ENCODE measurements around the gene PTGES3L.
A peak's percentile ranks its signal among the peaks of the same experiment; 100 is the strongest.

The PTGES3L gene

DNA sequence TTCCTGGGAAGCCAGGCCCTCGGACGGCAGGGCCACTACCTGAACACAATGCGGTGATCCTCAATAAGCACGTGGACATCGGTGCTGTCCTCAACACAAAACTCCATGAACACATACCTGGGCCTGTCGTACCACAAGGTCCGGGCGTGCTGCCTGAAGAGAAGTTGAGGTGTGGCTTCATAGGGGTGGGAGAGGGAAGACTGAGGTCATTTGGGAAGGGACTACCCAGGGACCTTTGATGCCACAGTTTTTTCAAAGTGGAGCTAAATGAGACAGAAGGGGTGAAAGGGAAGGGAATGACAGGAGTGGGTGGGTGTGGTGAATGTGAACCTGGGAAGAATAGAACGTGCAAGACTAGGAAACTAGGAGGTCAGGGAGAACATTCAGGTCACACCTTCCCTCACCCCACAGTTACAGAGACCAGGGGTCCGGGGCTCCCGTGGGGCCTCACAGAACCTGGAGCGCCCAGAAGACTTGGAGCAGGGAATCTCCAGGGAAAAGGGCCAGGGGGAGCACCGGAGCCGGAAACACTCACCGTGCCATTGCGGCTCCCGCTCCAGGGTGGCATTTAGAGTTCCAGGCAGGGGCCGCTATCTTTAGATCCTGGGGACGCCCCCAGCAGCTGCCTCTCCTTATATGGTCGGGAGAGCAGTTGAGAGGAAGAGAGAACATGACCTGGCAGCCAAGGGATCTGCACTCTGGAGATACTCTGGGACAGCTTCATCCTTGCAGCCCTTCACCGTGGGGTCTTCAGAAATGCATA is at the start of gene PTGES3L:
PTGES3L (minus strand) TSS at position 570 of the 763 bp plus-strand sequence; CDS start at position 543, 27 bp downstream.
- FAIRE-seq, result no peak

DNA sequence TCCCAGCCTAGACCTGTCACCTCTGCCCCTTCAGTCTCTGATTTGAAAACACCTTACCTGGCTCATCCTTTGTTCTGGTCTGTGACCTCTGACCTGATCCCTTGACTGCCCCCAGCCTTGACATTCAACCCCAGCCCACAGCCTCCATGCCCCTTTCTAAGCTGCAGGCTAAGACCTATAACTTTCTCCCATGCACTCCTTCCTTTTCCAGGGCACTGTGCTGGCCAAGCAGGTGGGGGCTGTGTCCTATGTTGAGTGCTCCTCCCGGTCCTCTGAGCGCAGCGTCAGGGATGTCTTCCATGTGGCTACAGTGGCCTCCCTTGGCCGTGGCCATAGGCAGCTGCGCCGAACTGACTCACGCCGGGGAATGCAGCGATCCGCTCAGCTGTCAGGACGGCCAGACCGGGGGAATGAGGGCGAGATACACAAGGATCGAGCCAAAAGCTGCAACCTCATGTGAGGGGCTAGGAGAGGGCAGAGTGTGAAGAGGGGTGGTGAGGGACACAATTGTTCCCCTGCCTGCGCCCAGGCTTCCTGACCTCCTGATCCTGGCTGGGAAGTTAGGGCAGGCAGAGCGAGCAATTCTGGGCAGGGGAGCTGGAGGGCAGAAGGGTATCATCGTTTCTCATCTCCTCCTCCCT is 48.5 kb upstream of the PTGES3L start:
- FAIRE-seq, result no peak

DNA sequence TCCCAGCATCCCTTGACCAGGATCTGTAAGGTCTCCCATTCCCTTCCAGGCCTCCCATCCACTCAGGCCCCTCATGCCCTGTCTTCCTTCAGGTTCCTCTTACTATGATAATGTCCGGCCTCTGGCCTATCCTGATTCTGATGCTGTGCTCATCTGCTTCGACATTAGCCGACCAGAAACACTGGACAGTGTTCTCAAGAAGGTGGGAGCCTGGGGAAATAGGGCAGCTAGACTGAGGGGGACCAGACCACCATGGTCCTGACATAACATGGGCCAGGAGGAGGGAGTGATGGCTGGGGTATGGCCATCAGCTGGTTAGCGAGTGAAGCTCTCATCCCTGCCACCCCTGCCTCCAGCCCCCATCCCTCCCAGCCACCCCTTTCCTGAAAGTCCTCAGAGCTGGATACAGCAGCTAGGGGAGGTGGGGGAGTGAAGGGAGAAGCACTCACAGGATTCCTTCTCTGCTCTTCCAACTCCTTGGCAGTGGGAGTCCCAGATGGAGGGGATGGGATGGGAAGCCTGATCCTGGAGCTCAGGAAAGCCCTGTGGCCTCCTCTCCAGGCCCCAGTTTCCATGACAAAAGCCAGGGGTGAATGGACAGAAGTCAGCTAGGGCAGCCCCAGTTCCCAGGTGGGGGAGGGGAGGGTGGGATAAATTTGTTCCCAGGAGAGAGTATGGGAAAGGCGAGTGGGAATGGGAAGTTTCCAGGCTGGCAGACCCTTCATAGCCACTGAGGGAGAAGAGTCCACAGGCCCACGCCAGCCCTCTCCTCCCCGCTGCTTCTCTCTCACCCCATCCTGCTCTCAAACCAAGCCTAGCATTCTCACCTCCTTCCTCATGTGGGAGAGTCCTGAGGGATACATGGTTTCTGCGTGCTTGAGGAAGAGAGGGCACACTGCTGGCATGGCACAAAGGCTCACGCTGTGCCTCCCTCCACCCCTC is 47.5 kb upstream of the PTGES3L start:
- FAIRE-seq, result no peak

DNA sequence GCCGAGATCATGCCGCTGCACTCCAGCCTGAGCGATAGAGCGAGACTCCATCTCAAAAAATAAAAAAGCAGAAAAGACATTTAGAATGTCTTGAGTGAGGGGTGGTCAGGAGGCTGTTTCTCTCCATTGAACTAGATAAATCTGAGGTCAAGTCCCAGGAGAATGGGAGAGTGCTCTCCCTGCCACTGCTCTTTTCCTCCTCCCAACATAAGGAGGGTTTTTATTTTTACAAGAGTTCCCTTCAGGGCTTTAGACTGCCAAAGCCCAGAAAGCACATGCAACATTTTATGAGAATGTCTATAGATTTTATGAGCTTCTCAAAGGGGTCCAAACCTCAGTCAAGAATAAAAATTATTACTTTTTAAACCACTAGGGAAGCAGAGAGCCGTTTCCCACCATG is 46.7 kb upstream of the PTGES3L start:
- FAIRE-seq, result no peak

DNA sequence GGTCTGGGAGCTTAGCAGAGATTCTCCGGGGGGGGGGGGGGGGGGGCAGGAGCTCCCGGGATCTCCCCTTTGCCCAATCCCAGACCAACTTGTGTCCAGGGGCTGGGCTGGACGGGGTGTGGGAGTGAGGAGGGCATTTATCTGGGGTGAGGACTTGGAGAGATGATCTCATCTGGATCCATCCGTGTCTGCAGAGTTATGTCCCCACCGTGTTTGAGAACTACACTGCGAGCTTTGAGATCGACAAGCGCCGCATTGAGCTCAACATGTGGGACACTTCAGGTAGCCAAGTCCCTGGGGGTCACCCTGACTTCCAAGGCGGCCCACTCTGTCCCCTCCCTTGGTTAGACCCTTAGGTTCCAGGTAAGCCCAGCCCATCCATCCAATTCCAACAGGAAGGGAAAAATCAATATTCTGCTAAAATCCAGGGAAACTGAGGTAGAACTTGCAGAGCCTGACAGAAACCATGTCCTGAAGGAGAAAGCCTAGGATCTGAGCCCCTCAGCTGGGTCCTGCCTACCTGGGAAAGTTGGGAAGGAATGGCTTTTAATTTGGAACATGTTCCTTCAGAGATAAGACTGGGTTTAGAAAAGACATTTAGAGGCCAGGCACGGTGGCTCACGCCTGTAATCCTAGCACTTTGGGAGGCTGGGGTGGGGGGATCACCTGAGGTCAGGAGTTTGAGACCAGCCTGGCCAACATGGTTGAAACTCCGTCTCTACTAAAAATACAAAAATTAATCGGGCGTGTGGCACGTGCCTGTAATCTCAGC is 46.1 kb upstream of the PTGES3L start:
- no peak for FAIRE-seq

DNA sequence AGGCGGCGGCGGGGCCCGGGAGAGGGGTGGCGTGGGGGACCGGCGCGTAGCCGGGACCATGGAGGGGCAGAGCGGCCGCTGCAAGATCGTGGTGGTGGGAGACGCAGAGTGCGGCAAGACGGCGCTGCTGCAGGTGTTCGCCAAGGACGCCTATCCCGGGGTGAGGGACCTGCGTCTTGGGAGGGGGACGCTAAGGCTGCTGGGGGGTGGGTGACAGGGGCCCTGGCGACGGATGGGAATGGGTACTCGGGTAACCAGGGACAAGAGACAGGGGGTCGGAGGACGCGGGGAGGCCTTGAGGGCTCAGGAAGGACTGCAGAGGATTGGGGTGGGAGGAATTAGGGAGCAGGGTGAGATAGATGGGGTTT is 45.4 kb upstream of the PTGES3L start:
- FAIRE-seq, result no peak

DNA sequence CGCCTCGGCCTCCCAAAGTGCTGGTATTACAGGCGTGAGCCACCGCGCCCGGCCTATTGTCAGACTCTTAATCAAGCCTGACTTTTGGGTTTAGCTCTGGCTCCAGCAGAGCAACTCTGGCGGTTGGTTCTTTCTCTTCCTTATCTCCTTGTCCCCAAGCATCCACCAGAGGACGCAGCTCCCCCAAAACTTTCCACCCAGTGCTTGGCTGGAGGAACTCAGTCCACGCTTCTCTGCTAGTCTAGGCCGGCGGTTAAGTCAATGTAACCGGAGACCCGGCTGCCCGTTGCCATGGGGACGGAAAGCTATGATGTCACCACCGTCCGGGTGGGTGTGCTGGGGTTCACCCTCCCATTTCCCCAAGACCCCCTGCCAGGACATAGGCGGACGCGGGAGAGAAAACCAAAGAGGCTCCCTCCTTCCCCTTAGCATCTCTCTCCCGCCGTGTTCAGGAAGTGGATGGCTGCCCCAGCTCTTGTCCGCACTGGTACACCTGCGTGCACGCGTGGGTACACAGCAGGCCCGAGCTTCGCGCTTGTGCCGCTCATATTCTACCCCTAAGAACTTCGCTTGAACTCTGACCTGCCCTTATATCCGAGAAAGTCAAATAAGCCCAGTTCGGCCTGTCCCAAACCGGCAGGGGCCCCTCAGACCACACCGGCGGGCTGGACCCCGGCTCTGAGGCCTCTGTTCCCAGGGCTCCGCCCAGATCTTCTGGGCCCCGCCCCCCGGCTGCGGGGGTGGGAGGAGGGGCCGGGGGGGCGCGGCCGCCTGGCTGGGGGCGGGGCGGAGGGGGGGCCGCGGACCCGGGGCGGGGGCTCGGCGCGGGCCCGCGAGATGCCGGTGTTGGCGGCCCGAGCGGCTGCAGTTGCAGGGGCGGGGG is 44.8 kb upstream of the PTGES3L start, which contains the start of gene RND2:
RND2 (plus strand) TSS at position 825 of the 883 bp plus-strand sequence. CDS start 117 bp downstream, outside the sequence.
- peak; percentile 91 for FAIRE-seq

DNA sequence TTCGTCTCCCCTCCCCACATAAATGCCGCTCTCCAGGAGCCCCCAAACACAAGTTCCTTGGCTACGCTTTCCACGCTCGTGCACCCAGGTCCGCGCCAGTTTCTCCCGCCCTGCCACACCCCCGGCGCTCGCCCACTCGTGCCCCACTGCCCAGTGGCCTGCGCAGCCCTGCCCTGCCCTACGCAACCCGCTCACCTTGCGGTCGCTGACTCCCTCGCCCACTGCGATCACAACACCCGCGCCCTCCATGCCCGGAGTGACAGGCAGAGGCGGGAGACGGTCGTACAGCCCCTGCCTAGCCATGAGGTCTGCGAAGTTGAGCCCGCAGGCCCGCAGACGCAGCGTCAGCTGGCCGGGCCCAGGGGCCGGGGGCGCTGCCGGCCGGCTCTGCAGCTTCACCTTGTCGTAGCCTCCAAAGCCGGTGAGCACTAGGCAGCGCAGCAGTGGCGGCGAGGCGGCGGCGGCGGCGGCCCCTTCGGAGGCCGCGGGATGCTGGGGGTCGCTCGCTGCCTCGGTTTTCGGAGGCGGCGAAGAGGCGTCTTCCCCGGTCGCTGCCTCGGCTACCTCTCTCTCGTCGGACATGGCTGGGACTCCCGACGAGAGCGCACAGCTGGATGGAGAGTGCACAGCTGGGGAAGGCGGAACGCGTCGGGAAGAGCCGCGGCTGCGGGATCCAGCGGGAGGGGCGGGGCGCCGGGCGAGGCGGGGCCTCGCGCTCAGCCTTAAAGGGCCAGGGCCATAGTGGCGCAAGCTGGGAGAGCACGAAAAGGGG is 42.0 kb upstream of the PTGES3L start, which contains the start of gene VAT1:
VAT1 (minus strand) TSS at position 645 of the 772 bp plus-strand sequence; CDS start at position 582, 63 bp downstream.
- no peak for FAIRE-seq

DNA sequence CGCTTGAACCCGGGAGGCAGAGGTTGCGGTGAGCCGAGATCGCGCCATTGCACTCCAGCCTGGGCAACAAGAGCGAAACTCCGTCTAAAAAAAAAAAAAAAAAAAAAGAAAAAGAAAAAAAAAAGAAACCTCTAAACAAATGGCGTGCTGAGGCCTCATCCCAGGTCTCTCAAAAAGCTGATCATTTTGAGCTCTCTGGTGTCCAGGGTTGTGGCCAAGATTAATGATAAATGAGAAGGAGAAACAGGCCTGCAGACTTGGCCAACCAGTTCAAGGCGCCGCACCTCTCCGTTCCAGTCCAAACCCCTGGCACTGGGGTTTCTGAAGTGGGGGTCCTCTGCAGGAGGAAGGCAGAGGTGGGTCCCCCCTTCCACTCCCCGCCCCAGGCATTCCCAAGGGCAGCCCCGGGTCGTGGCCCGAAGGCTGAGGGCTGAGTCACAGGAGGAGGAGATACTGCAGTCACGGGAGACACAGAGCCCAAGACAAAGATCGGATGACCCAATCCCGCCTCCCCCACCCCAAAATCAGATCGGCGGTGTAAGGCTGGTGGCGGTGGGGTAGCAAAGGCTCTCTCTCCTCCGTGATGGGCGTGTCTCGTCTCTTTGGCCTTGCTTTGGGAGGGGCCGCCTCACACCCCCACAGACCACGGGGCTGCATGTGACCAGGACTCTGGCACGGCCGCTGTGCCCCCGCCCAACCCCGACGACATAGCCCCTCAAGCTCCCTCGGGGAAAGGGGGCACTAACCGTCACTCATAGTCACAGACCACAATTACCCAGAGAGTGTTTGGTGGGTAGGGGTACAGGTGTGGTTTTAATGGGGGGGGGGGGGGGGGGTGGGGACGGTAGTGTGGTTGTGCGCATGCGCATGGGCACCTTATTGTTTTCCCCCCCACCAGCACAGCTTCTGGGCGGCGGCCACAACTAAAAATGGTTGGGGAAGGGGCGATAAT is 41.2 kb upstream of the PTGES3L start:
- no peak for FAIRE-seq

DNA sequence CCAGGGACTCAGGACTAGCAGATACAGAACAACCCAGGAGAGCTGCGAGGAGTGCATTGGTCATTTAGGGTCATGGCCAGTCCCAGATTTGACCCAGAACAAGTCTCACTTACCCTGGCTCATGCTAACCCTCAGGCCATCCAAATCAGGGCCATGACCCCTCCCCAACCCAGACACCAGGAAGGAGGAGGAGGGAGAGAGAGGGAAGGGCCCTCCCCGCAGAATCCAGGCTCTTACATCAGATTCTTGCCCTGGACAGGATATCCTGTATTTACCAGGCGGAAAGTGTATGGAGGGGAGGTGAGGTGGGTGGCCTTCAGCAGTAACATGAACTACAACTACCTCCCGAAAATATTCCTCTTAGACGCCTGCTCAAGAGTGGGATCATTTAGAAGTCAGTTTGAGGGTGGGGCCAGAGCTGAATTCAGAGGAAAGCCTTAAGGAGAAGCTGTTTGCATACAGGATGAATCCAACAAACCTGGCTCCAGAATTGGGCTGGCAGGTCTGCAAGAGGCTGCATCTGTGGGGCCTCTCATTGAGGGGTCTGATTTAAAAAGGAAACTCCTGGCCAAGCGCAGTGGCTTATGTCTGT is 40.2 kb upstream of the PTGES3L start:
- no peak for FAIRE-seq

DNA sequence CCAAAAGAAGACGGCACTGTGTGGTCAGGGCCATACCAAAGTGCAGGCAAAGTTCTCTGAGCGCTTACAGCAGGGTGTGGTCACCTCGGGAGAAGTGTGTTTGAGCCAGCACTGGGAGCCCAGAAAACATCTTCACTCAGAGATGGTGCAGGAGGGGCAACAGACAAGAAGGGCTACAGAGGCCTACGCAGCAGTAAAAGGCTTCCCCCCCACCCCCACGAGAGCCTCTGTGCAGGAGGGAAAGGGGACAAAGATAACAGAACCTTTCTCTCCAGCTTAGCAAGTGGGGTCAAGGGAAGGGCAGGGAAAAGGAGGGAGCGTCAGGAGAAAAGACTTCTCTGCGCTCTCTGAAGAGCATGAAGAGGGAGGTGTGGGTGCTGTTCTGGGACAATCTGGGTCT is 39.5 kb upstream of the PTGES3L start:
- no peak for FAIRE-seq

DNA sequence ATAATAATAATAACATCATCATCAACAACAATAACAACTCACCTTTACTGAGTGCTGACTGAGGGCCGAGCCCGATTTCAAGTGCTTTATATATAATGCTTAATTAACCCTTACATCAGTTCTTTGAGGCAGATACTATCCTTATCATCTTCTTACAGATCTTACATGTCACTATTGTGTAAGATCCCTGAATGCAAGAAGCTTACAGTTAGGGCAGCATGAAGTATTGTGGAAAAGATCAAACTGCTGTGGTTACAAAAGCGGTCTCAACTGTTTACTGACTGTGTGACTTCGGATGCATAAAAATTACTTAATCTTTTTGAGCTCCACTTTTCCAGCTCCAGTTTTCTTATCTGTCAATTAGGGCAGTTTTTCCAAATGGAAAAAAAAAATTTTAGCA is 39.1 kb upstream of the PTGES3L start:
- no peak for FAIRE-seq

DNA sequence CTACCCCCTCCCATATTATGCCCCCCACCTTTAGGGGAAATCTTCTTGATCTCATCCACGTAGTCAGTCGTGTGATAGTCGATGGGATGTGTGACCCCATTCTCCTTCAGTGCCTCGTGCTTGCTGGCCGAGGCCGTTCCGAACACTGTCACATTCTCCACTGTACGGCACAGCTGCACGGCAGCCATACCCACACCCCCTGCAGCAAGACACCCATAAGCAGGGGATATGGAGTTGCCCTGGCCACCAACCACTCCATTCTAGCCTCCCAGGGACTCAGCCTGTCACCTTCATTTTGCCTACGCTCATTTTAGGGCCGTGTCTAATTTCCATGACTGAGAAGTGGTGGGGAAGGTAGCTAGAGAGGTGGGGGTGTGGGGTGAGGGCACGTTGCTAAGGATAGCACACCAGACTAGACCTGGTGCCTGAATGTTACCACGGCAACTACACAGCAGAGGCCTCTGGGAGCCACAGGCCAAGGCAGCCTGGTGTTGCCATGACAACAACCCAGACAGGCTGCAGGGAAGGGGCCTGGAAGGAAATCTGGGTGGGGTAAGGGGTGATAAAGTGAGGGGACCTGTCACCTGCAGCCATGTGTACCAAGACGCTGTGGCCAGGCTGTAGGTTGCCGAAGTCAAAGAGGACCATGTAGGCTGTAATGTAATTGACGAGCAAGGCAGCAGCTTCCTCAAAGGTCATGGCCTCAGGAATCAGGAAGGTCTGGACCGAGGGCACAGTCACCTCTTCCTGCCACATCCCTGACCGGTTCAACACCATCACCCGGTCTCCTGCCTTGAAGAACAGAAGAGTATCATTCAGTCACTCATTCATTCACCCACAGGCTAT is 38.4 kb upstream of the PTGES3L start:
- FAIRE-seq, result no peak

DNA sequence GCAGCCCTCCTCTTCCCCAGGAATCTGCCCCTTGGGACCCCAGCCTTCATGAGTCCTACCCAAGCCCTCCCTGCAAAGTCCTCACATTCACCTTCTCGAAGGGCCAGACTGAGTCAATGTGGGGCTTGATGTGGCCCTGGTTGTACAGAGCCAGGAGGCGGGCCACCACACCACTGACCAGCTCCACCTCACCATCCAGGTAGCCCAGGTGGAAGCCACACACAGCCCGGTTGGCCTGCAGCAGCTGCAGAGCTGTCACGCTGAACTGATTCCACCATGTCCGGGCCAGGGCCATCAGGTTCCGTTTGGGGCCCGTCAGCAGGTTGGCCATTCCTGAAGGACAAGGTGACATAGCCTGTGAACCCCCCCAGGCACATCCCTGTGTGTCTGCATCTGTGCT is 36.3 kb upstream of the PTGES3L start:
- FAIRE-seq, result no peak

DNA sequence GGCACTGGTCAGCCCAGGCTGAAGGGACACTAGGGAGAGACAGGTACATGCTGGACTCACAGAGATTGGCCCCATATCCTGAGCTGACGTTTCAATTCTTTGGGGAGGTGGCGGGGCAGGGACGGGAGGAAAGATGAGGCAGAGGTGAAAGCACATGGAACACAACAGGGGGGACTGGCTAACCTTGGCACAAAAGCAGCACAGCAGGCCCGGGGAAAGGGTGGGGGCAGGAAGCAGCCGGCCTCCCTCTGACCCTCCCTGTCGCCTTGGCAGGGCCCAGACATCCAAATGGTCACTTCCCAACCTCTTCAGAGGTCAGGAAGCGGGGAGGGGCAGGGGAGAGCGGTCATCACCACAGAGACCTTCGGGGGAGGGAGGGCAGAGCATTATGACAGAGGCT is 35.7 kb upstream of the PTGES3L start:
- FAIRE-seq, result no peak

DNA sequence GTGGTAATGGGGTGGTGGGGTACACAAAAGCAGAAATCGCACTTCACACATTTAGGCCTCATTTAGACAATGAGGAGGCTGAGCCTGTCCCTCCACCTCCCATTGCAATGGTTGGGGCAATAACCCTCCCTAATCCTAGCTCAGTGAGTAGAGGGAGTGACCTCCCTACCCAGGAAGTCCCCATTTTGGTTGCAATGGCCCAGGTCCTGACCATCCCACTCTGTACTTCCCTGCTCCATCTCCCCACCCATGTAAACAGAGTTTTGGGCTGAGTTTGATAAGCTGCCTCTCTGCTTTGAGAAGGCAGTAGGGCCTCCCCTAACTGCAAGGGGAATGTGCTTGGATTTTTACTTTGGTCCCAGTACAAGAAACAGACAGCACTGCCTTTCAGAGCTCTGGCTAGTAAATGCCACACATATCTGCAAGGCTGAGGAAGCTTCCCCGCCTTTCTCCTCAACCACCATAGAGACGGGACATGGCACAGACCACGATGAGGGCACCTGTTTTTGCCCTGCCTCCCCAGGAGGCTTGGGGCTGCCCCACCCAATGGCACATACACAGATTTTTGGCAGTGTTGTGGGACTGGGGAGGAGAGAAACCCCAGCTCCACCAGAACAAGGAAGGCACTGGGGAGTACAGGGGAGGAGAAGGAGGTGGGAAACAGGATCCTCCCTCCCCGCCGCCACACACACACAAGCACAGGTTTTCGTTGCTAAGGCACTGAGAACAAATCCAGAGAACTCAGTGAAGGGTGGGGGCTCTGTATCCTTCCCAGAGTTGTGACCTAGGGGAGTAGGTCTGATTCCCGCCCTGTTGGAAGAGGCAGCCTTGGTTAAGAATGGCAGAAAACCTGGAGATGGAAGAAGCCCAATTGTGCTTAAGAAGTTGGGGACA is 35.0 kb upstream of the PTGES3L start:
- FAIRE-seq, result no peak
